Activated CD4-positive, alpha-beta T cell treated with anti-CD3 and anti-CD28 coated beads, Interleukin-2, amount 50 U/mL, for 48 hours (primary cell): ENCODE data around the gene C11orf16.

Source experiments
- DNase-seq, 2 experiments: peaks; one replicate each; pipeline ENCODE4 v3.0.0-alpha.2; 2020

C11orf16 gene

GRCh38 chr11:8878771-8879170 is 54.0 kb downstream of the C11orf16 start:
- no peak for DNase-seq

- no peak for DNase-seq
Measured at GRCh38 chr11:8873741-8874405, 58.9 kb downstream of the C11orf16 start.

DNA sequence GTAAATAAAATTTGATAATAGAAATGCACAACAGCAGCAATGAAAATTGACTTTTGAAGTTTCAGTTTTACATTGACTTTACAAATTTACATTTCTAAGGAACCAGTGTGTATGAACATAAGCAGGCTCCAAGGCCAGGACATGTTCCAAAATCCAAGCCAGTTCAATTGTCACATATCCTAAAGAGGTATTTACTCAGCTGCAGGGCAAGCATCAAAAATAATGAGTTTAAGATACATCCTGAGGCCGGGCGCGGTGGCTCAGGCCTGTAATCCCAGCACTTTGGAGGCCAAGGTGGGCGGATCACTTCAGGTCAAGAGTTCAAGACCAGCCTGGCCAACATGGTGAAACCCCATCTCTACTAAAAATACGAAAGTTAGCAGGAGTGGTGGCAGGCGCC is 60.8 kb downstream of the C11orf16 start:
- DNase-seq = no peak

GRCh38 chr11:8871171-8871775 is 61.5 kb downstream of the C11orf16 start:
- no peak for DNase-seq

- peak; percentile 18 to 23 for DNase-seq
Measured at GRCh38 chr11:8870411-8871170, 62.2 kb downstream of the C11orf16 start.
